GM19351 (cell line): Measurements from ENCODE around the gene PDE6G.

Experiments
- ATAC-seq: cut with Tn5 transposase; IDR thresholded peaks from one replicate; pipeline ENCODE4 v1.9.1; 2021; ENCODE audit warnings: mild to moderate bottlenecking, moderate library complexity; ENCODE audit not compliant: unreplicated experiment

Gene PDE6G

DNA sequence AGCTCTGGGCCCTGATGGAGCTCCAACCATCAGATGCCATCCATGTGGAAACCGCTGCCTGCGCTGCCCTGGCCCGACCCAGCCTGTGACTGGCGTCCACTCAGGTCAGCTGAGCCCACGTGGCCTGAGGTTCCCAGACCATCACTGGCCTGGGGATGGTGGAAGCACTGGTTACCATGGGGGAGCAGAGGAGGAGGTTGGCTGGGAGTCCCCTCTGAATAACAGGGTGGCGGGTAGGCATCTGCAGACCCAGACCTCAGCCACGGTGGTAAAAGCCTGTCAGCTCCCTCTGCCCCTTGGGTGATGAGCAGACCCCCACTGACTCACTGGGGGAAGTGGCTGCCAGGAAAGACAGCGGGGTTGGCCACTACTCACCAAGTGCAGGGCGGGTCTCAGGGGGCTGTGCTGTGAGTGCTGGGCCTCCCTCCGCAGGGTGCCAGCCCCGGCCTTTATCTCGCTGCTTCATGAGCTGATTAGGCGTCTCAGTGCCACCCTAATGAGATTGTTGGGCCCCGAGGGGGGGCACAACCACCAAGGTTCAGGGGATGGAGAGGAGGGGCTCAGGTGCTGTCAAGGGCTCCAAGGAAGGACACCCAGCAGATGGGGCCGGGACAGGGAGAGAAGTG lies at the start of gene PDE6G:
PDE6G (minus strand) TSS at position 425 of the 626 bp plus-strand sequence. CDS start 3,237 bp downstream, outside the sequence.
- no peak for ATAC-seq

- ATAC-seq, result no peak
Measured at GRCh38 chr17:81705518-81706231, 49.3 kb upstream of the PDE6G start.

- ATAC-seq, result no peak
Measured at GRCh38 chr17:81703747-81704654, 47.7 kb upstream of the PDE6G start.

DNA sequence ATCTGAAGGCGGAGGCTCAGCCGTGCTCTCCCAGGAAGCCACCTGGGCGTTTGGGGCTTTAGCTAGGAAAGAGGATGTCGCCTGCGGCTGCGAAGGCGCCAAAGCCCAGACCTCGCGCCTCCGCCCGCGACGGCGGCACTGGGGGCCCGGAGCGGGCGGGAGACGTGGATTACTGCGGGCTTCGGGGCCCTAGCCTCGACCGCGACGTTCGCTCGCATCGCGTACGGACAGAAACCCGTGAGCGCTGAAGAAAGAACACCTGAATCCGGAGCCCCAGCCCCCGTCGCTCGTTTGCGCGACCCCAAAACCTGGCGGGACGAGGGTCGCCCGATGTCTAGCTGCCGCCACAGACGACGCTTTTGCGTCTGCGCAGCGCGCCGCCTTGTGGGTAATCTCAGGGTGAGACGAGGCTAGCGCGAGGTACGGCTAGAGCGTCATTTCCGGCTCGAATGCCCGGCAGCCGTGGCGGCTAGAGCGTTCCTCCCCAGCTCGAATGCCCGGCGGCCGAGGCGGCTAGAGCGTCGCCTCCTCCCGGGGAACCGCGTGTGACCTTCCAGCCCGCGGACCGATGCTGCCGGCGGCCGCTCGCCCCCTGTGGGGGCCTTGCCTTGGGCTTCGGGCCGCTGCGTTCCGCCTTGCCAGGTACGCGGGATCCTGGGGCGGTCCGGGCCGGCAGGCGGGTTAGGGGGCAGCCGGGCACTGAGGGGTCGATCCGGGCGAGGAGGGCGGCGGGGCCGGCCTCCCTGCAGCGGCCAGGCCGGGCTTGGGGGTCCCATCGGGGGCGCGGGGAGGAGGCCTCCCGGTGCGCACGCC lies 46.8 kb upstream of the PDE6G start, which contains the start of gene MRPL12:
MRPL12 (plus strand) TSS at position 434 of the 813 bp plus-strand sequence; CDS start at position 569, 135 bp downstream.
- ATAC-seq, result peak; percentile 83

DNA sequence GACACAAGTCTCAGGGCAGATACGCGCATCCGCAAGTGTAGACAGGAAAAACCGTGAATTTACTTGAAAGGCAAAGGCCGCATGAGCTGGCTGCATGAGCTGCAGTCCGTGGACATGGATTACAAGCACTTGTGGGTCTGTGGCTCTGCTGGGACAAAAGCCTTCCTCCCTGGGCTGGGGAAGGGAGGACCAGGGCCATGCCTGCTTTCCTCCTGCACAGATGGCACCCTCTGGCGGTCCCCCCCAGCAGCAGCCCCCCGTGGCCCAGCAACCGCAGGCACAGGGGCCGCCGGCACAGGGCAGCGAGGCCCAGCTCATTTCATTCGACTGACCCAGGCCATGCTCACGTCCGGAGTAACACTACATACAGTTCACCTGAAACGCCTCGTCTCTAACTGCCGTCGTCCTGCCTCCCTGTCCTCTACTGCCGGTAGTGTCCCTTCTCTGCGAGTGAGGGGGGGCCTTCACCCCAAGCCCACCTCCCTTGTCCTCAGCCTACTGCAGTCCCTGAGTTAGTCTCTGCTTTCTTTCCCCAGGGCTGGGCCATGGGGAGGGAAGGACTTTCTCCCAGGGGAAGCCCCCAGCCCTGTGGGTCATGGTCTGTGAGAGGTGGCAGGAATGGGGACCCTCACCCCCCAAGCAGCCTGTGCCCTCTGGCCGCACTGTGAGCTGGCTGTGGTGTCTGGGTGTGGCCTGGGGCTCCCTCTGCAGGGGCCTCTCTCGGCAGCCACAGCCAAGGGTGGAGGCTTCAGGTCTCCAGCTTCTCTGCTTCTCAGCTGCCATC lies 45.1 kb upstream of the PDE6G start:
- ATAC-seq, result no peak

- ATAC-seq, result no peak
Measured at GRCh38 chr17:81700353-81701287, 44.3 kb upstream of the PDE6G start.

- no peak for ATAC-seq
Measured at GRCh38 chr17:81697261-81698044, 41.1 kb upstream of the PDE6G start.

- ATAC-seq, result no peak
Measured at GRCh38 chr17:81696218-81696941, 40.0 kb upstream of the PDE6G start.

DNA sequence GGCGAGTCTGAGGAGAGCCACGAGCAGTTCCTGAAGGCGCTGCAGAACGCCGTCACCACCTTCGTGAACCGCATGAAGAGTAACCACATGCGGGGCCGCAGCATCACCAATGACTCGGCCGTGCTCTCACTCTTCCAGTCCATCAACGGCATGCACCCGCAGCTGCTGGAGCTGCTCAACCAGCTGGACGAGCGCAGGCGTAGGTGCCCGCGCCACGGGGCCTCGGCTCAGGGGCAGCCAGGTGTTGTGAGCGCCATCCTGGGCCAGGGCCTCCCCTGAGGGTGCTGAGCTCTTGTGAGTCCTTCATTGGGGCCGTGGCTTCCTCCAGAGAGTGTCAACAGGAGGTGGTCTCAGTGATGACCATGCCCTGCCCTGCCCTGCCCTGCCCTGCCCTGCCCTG lies 39.5 kb upstream of the PDE6G start:
- ATAC-seq, result no peak

- no peak for ATAC-seq
Measured at GRCh38 chr17:81695211-81695610, 38.9 kb upstream of the PDE6G start.

- no peak for ATAC-seq
Measured at GRCh38 chr17:81694810-81695209, 38.5 kb upstream of the PDE6G start.

GRCh38 chr17:81693509-81694210 lies 37.3 kb upstream of the PDE6G start:
- ATAC-seq, result no peak

DNA sequence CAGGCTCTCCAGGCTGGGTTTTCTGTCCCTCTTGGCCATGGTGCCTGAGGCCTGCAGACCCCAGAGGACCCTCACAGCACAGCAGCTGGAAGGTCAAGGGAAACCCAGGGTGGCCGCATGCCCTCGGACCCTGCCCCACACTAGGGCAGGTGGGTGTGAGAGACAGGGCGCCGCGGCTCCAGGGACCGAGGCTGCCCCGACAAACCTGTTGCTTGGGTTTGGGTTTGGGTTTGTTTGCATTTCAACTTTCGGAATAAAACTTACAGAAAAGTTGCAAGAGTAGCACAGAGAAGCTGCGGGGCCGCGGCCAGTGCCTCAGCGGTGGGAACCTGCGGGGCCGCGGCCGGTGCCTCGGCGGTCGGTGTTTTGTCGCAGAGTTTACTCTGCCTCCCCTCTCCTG lies 35.3 kb upstream of the PDE6G start:
- no peak for ATAC-seq

GRCh38 chr17:81691196-81691595 lies 34.9 kb upstream of the PDE6G start:
- no peak for ATAC-seq

- no peak for ATAC-seq
Measured at GRCh38 chr17:81690549-81690948, 34.2 kb upstream of the PDE6G start.

DNA sequence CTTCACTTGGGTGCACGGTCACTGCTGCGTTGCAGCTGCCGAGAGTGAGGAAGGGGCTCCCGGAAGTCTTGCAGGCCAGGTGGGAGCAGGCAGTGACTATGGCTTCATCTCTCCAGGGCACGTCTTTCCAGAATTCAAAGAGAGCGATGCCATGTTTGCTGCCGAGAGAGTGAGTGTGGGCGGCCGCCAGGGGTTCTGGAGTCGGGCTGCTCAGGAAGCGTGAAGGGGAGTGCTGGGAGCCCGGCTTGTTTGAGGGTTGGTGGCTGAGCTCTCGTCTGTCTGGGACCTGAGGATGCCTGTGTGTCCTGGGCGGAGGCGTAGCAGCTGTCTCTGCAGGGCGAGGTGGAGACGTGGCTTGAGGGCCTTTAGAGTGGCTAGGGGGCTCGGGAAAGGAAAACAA lies 33.7 kb upstream of the PDE6G start:
- ATAC-seq, result no peak

- ATAC-seq, result no peak
Measured at GRCh38 chr17:81688616-81689015, 32.3 kb upstream of the PDE6G start.
